NCI-H2227 (cell line): ENCODE data around the gene ZSCAN1.

ENCODE experiments used
- DNase-seq: peaks from one replicate; lab custom pipeline; 2025; ENCODE audit not compliant: unreplicated experiment; lab: John Stamatoyannopoulos, UW

ZSCAN1 gene

DNA sequence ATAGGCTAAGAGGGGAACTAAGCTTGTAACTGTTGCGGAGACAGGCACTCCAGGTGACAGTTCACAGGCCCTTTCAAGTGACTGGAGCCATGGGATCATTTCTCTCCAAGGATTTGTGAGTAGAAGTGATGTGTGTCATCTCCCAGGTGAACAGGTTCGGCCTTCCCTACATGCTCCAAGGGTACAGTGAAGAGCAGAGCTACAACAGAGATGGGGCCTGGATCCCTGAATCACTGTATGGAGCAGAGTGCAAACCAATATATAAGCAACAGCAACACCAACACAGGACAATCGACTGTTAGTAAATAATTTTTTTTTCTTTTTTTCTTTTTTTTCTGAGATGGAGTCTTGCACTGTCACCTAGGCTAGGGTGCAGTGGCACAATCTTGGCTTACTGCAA, 49.2 kb downstream of the ZSCAN1 start:
- no peak for DNase-seq

- no peak for DNase-seq
These were observed 50.9 kb downstream of the ZSCAN1 start for GRCh38 chr19:58084596-58085347.

DNA sequence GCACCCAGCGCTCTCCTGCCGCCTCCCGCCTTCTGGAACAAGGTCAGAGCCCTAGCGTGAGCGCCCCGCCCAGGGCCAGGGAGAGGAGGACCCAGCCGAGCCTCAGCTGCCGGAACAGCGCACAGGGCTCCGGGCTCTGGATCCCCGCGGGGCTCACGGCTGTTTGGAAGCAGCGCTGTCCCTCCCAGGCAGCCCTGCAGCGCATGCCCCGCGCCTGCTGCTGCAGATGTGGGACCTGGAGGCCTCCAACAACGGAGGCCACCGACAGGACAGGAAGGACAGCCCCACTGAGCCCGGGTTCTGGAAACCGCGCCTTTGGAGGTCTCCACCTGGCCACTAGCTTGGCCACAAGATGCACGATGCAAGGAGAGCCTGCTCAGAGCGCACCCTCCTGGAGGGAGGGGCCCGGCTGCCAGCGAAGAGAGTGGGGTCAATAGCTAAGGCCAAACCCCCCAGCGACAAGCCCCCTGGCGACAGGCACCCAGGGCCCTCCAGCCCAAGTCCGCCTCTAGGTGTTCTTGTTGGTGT, 51.6 kb downstream of the ZSCAN1 start:
- no peak for DNase-seq

DNA sequence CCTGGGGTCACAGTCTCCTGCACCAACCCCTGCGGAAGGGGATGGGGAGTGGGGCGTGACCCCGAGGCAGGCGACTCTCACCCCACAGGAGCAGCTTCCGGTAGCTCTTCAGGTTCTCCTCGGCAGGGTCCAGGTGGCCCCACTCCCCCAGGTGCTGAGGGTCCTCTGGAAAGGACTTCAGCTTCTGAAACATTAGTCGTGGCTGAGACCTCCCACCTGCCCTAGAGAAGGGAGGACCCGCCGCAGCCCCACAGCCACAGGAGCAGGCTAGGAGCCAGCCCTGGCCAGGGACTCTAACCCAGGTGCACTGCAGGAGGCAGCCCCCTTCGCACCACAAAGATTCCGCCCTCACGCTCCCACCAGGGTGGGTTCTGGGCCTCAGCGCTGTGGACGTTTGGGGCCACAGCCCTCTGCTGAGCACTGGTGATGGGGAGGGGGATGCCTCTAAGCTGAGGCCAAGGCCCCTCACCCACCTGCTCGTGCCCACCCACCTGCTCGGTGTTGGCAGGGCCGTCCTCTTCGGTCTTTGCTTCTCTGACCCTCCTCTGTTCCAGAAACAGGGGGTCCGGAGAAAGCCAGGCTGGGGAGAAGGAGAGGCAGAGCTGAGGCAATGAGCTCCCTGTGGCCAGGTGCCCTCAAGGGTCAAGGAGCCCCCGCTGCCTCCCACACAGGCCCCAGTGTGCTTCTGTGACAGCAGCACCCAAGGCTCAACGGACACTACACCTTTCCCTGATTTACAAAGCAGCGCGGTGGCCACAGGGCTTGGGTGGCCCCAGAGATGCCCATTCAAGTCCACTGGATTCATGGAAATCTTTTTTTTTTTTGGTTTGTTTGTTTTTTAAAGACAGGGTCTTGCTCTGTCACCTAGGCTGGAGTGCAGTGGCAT, 53.2 kb downstream of the ZSCAN1 start:
- DNase-seq: no peak

DNA sequence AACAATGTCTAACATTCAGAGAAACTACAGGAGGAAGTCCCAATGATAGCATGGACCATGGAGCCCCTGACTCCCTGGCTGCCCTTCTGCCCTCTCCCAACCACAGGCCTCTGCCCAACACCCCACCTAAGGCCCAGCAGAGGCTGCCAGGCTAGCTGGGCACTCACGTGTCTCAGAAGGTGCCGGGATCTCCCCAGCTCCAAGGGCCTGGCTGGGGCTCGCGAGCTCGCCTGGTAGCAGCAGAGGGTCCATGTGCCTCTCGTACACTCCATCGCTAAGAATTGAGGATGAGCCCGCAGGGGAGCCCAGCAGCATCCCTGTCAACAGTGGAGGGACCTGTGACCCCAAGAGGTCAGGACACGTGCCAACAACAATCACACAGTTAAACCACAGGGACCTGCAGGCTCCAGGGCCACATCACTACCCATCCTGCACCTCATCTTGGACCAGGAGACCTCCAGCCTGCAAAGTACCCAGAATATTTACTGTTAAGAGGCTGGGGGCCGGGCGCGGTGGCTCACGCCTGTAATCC, 54.8 kb downstream of the ZSCAN1 start:
- no peak for DNase-seq

- DNase-seq: no peak
These were observed 56.0 kb downstream of the ZSCAN1 start for GRCh38 chr19:58089846-58090245.

- no peak for DNase-seq
These were observed 57.6 kb downstream of the ZSCAN1 start for GRCh38 chr19:58091251-58091995.

DNA sequence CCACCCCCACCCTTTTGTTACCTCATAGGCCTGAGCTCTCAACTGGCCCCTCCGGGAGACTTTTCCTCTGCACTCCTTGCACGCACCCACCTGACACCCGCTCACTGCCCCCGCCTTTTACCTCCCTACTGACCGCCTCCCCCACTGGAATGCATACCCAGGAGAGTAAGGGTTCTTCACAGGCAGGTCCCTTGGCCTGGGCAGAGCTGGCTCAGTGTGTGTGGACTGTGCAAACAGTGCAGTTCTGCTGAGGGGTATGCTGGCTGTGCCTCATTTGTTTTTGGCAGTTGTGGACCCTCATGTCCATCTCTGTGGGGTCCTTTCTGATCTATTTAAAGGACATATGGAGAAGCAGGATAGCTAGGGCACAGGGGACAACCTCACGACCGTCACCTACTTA, 59.2 kb downstream of the ZSCAN1 start:
- DNase-seq: no peak

GRCh38 chr19:58095328-58095727, 61.5 kb downstream of the ZSCAN1 start:
- no peak for DNase-seq

GRCh38 chr19:58096884-58097283, 63.1 kb downstream of the ZSCAN1 start:
- DNase-seq: no peak

DNA sequence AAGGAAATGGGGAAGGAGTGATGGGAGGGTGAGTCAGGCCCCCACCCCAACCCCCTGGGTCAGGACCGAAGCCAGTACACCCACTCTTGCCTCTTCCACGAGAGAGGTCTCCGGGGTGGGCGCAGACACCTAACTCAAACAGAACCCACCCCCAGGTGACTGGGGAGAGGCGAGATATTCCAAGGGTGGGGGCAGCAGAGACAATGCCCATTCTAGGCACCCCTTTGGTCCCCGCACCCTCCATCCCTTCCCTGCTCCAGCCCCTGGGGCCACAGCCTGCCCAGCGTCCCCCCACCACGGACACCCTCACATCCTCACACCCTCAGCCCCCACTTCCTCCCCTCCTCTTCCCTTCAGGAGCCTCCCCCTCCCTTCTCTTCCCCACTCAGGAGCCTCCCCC, 63.5 kb downstream of the ZSCAN1 start:
- DNase-seq: no peak

GRCh38 chr19:58097781-58098681, 64.2 kb downstream of the ZSCAN1 start, which contains the start of gene ZSCAN18:
Gene ZSCAN18 (minus strand): TSS chr19:58098231. CDS start chr19:58090267, 7,964 bp downstream.
- peak; percentile 100 for DNase-seq

DNA sequence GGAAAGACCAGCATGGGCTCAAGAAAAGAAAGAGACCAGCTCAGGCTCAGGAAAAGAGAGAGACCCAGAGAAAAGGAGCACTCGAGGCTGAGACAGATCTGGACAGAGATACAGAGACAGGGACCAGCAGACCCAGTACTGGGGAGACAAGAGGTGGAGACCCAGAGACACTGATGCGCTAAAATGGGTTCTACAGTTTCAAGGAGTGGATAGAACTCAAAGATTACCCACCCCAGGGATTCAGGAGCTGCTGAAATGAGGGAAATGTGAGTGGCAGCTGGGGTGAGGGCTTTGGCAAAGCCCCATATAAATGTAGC, 64.8 kb downstream of the ZSCAN1 start:
- peak; percentile 65 for DNase-seq
